Stimulated activated naive CD8-positive, alpha-beta T cell treated with anti-CD3 and anti-CD28 coated beads, Interleukin-15, Interleukin-2, amounts not matched to agents 100 ng/mL and 50 ng/mL, for 24 hours (primary cell): ENCODE results near the gene HYDIN.
"Not testable (repeated sequence)": the region's sequence is repeated elsewhere in the genome, so short reads cannot be mapped to it uniquely, and the experiment has no call there.

ENCODE experiments used
- H3K27ac Mint-ChIP-seq: one replicate; pipeline ENCODE4 v1.8.0; 2021; ENCODE audit warnings: mild to moderate bottlenecking, mixed read lengths
- H3K27me3 Mint-ChIP-seq: one replicate; pipeline ENCODE4 v1.8.0; 2021; ENCODE audit warnings: mixed read lengths
- H3K36me3 Mint-ChIP-seq: one replicate; pipeline ENCODE4 v1.8.0; 2021; ENCODE audit warnings: low read depth, mixed read lengths
- H3K4me1 Mint-ChIP-seq: one replicate; pipeline ENCODE4 v1.8.0; 2021; ENCODE audit warnings: low read depth, mixed read lengths
- H3K4me3 Mint-ChIP-seq: one replicate; pipeline ENCODE4 v1.8.0; 2021; ENCODE audit warnings: mild to moderate bottlenecking, mixed read lengths
- H3K9me3 Mint-ChIP-seq: one replicate; pipeline ENCODE4 v1.8.0; 2021; ENCODE audit warnings: mixed read lengths

The HYDIN gene

GRCh38 chr16:71198408-71198807 is 32.1 kb downstream of the HYDIN start:
- no peak overlapping the region for H3K27ac Mint-ChIP-seq
- no peaks in the 10 kb centered on the region for H3K36me3 Mint-ChIP-seq
- peaks cover 22% of the 10 kb centered on the region for H3K27me3 Mint-ChIP-seq
- H3K4me1 Mint-ChIP-seq, result no peaks in the 10 kb centered on the region
- H3K4me3 Mint-ChIP-seq, result no peak overlapping the region
- H3K9me3 Mint-ChIP-seq, result peaks cover 17% of the 10 kb centered on the region

GRCh38 chr16:71192387-71192786 is 38.1 kb downstream of the HYDIN start:
- no peaks in the 10 kb centered on the region for H3K4me1 Mint-ChIP-seq
- no peak overlapping the region for H3K27ac Mint-ChIP-seq
- H3K4me3 Mint-ChIP-seq, result no peak overlapping the region
- no peaks in the 10 kb centered on the region for H3K36me3 Mint-ChIP-seq
- H3K27me3 Mint-ChIP-seq, result peaks cover 19% of the 10 kb centered on the region
- H3K9me3 Mint-ChIP-seq, result no peaks in the 10 kb centered on the region

GRCh38 chr16:71188956-71189712 is 41.4 kb downstream of the HYDIN start:
- no peak overlapping the region for H3K27ac Mint-ChIP-seq
- no peaks in the 10 kb centered on the region for H3K9me3 Mint-ChIP-seq
- no peaks in the 10 kb centered on the region for H3K36me3 Mint-ChIP-seq
- no peaks in the 10 kb centered on the region for H3K4me1 Mint-ChIP-seq
- peaks cover 25% of the 10 kb centered on the region for H3K27me3 Mint-ChIP-seq
- no peak overlapping the region for H3K4me3 Mint-ChIP-seq

GRCh38 chr16:71185347-71185746 is 45.2 kb downstream of the HYDIN start:
- Mint-ChIP-seq H3K4me3 (no peak overlapping the region), H3K9me3 (peaks cover 4% of the 10 kb centered on the region), H3K36me3 (no peaks in the 10 kb centered on the region)

GRCh38 chr16:71179569-71179968 is 51.0 kb downstream of the HYDIN start:
- H3K4me3 Mint-ChIP-seq, result no peak overlapping the region
- H3K9me3 Mint-ChIP-seq, result peaks cover 4% of the 10 kb centered on the region
- no peak overlapping the region for H3K27ac Mint-ChIP-seq
- no peaks in the 10 kb centered on the region for H3K36me3 Mint-ChIP-seq
- peaks cover 41% of the 10 kb centered on the region for H3K27me3 Mint-ChIP-seq
- no peaks in the 10 kb centered on the region for H3K4me1 Mint-ChIP-seq

More at GRCh38 chr16:71185347-71185746, 45.2 kb downstream of the HYDIN start:
- Mint-ChIP-seq H3K4me1 (no peaks in the 10 kb centered on the region), H3K27me3 (peaks cover 38% of the 10 kb centered on the region), H3K27ac (no peak overlapping the region)

GRCh38 chr16:71172481-71173207 is 57.9 kb downstream of the HYDIN start:
- H3K4me1 Mint-ChIP-seq, result no peaks in the 10 kb centered on the region
- no peaks in the 10 kb centered on the region for H3K36me3 Mint-ChIP-seq
- H3K27me3 Mint-ChIP-seq, result peaks cover 21% of the 10 kb centered on the region
- H3K4me3 Mint-ChIP-seq, result no peak overlapping the region
- H3K9me3 Mint-ChIP-seq, result no peaks in the 10 kb centered on the region
- no peak overlapping the region for H3K27ac Mint-ChIP-seq

- not testable (repeated sequence) for H3K9me3 Mint-ChIP-seq, H3K4me1 Mint-ChIP-seq, H3K27ac Mint-ChIP-seq, H3K4me3 Mint-ChIP-seq, H3K27me3 Mint-ChIP-seq, H3K36me3 Mint-ChIP-seq
These were observed 69.5 kb downstream of the HYDIN start for GRCh38 chr16:71161007-71161406.

GRCh38 chr16:71157278-71157677 is 73.2 kb downstream of the HYDIN start:
- not testable (repeated sequence) for H3K27ac Mint-ChIP-seq, H3K4me3 Mint-ChIP-seq, H3K36me3 Mint-ChIP-seq, H3K4me1 Mint-ChIP-seq, H3K9me3 Mint-ChIP-seq, H3K27me3 Mint-ChIP-seq

GRCh38 chr16:71153329-71153728 is 77.2 kb downstream of the HYDIN start:
- not testable (repeated sequence) for H3K4me1 Mint-ChIP-seq, H3K36me3 Mint-ChIP-seq, H3K4me3 Mint-ChIP-seq, H3K9me3 Mint-ChIP-seq, H3K27ac Mint-ChIP-seq, H3K27me3 Mint-ChIP-seq

GRCh38 chr16:71151654-71152053 is 78.9 kb downstream of the HYDIN start:
- H3K27me3 Mint-ChIP-seq, H3K9me3 Mint-ChIP-seq, H3K4me1 Mint-ChIP-seq, H3K27ac Mint-ChIP-seq, H3K36me3 Mint-ChIP-seq, H3K4me3 Mint-ChIP-seq: not testable (repeated sequence)

GRCh38 chr16:71143246-71143645 is 87.3 kb downstream of the HYDIN start:
- H3K27ac Mint-ChIP-seq, H3K4me1 Mint-ChIP-seq, H3K27me3 Mint-ChIP-seq: not testable (repeated sequence)

GRCh38 chr16:71110565-71110964 is 120.0 kb downstream of the HYDIN start:
- not testable (repeated sequence) for H3K4me1 Mint-ChIP-seq, H3K36me3 Mint-ChIP-seq, H3K27me3 Mint-ChIP-seq, H3K27ac Mint-ChIP-seq, H3K9me3 Mint-ChIP-seq, H3K4me3 Mint-ChIP-seq

More at GRCh38 chr16:71143246-71143645, 87.3 kb downstream of the HYDIN start:
- H3K9me3 Mint-ChIP-seq, H3K36me3 Mint-ChIP-seq, H3K4me3 Mint-ChIP-seq: not testable (repeated sequence)

- not testable (repeated sequence) for H3K9me3 Mint-ChIP-seq, H3K4me1 Mint-ChIP-seq, H3K4me3 Mint-ChIP-seq, H3K27me3 Mint-ChIP-seq, H3K27ac Mint-ChIP-seq, H3K36me3 Mint-ChIP-seq
These were observed 120.8 kb downstream of the HYDIN start for GRCh38 chr16:71109656-71110208.

- not testable (repeated sequence) for H3K4me3 Mint-ChIP-seq, H3K4me1 Mint-ChIP-seq, H3K27me3 Mint-ChIP-seq, H3K9me3 Mint-ChIP-seq, H3K36me3 Mint-ChIP-seq, H3K27ac Mint-ChIP-seq
These were observed 124.6 kb downstream of the HYDIN start for GRCh38 chr16:71105881-71106280.

- H3K4me1 Mint-ChIP-seq, H3K27ac Mint-ChIP-seq, H3K36me3 Mint-ChIP-seq, H3K9me3 Mint-ChIP-seq, H3K4me3 Mint-ChIP-seq, H3K27me3 Mint-ChIP-seq: not testable (repeated sequence)
These were observed 146.9 kb downstream of the HYDIN start for GRCh38 chr16:71083573-71083972.

- not testable (repeated sequence) for H3K4me3 Mint-ChIP-seq, H3K9me3 Mint-ChIP-seq, H3K27ac Mint-ChIP-seq, H3K36me3 Mint-ChIP-seq, H3K27me3 Mint-ChIP-seq, H3K4me1 Mint-ChIP-seq
These were observed 149.7 kb downstream of the HYDIN start for GRCh38 chr16:71080777-71081176.
